Activated T-helper 2 cell treated with anti-CD3 and anti-CD28 coated beads, Interferon-gamma antibody, Interleukin-2, Interleukin-4, amounts not matched to agents 10 μg/mL and 5 μg/mL and 100 μg/mL, durations not matched to agents 14 hours and 24 hours and 36 hours (primary cell): ENCODE measurements around the gene NLK. TPM values are rescaled to one million over a fixed set of nuclear protein-coding genes. Genes with fewer than 3 reads are reported as not detected.

Experiments used
- DNase-seq: peaks from one replicate; pipeline ENCODE4 v3.0.0; 2021; ENCODE audit warnings: low spot score
- H3K27ac Mint-ChIP-seq: one replicate; pipeline ENCODE4 v1.8.0; 2021; ENCODE audit warnings: mixed read lengths
- H3K27me3 Mint-ChIP-seq: one replicate; pipeline ENCODE4 v1.8.0; 2021; ENCODE audit warnings: low read depth, mixed read lengths
- H3K36me3 Mint-ChIP-seq: one replicate; pipeline ENCODE4 v1.8.0; 2021; ENCODE audit warnings: low read depth, mixed read lengths
- H3K4me1 Mint-ChIP-seq: one replicate; pipeline ENCODE4 v1.8.0; 2021; ENCODE audit warnings: low read depth, mixed read lengths
- H3K4me3 Mint-ChIP-seq: one replicate; pipeline ENCODE4 v1.8.0; 2021; ENCODE audit warnings: low read depth, mild to moderate bottlenecking, moderate library complexity, mixed read lengths
- H3K9me3 Mint-ChIP-seq: one replicate; pipeline ENCODE4 v1.8.0; 2021; ENCODE audit warnings: mixed read lengths
- intact Hi-C: fragments of 100-400 bp; cut with micrococcal nuclease; formaldehyde crosslinking; loops from one replicate; pipeline ENCODE4 v1.15.1; 2023
- total RNA-seq: library from RNA; stranded (reverse); gene quantifications from 2 replicates; pipeline ENCODE4 v1.2.3, GENCODE V29; 2022

Gene NLK
- total RNA-seq, 1 donor from 2014 or later, result 11.3 TPM

DNA sequence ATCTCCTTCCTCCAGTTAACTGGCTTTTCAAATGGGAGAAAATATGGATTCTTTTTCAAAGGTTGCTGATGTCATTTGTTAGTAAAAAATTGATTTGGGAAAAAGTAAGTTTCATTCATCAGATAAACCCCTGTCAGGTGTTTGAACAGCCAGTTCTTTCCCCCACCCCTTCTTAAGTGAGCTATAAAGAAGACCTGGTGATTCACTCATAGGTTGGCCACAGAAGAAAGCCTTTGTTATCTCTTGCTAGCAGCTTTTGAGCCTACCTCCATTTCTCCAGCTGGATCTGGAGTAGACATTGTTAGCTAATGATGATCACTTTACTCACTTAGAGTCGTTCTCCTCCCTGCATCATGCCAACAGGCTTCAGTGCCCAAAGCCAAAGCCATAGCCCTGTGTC is 63.0 kb downstream of the NLK start:
- Mint-ChIP-seq H3K4me3 (no peak overlapping the region), H3K27ac (no peak overlapping the region), H3K4me1 (no peaks in the 10 kb centered on the region), H3K36me3 (no peaks in the 10 kb centered on the region), H3K27me3 (no peaks in the 10 kb centered on the region), H3K9me3 (no peaks in the 10 kb centered on the region)
- DNase-seq, result no peak
- intact Hi-C loops, result no loop called here

DNA sequence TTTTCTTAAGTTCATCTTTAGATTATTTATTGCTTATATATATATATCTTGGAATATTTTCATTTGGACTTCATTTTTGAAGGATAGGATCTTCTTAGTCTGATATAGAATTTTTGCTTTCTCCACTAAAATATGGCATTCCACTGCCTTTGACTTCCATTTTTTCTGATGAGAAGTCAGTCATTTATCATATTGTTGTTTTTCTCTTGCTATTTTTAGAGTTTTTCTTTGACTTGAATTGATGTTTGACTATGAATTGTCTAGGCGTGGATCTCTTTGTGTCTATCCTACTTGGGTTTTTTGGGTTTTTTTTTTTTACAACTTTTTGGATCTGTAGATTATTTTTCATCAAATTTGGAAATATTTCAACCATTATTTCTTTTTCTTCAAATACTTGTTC is 67.7 kb downstream of the NLK start:
- H3K4me1 Mint-ChIP-seq, result peaks cover 3% of the 10 kb centered on the region
- H3K36me3 Mint-ChIP-seq, result no peaks in the 10 kb centered on the region
- H3K4me3 Mint-ChIP-seq, result no peak overlapping the region
- no peak for DNase-seq
- no peaks in the 10 kb centered on the region for H3K27me3 Mint-ChIP-seq
- no peak overlapping the region for H3K27ac Mint-ChIP-seq
- H3K9me3 Mint-ChIP-seq, result no peaks in the 10 kb centered on the region
- intact Hi-C loops, result no loop called here

DNA sequence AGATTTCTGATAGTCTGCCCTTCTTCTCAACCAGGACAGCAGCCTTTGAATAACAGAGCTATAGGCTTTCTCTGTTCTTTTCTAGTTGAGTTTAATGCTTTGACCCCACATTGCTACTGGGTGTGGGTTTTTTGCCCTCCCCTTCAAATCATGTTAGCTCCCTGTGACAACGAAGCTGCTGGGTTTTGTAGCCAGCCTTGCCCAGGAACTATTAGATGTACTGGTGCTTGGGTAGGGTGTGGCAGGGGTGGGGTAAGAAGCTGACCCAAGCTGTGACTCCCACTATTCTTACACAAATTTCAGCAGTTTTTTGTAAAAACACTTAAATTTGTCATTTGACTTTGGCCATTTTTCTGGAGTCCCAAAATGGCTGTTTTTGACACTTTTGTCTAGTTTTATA is 69.7 kb downstream of the NLK start:
- DNase-seq, result no peak
- Mint-ChIP-seq H3K27ac (no peak overlapping the region), H3K36me3 (no peaks in the 10 kb centered on the region), H3K4me3 (no peak overlapping the region), H3K9me3 (no peaks in the 10 kb centered on the region), H3K4me1 (peaks cover 9% of the 10 kb centered on the region), H3K27me3 (no peaks in the 10 kb centered on the region)
- intact Hi-C loops, result no loop called here

DNA sequence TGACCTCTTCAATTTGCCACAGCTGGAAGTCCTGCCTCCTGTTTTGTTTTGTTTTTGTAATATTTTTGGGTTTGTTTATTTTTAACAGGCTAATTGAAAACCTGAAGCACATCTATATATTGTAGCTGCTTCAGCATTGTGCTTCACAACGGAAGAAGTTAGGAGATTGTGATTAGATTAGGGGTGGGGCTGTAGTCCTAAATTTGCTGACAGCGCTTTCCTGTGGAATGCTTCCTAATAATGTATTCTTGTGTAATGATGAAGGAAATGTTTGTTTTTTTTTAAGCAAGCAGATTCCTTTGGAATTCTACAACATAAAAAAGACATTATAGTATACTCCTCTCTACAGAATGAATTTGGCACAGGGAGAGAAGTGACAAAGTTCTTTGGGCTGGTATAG is 70.1 kb downstream of the NLK start:
- no peaks in the 10 kb centered on the region for H3K27me3 Mint-ChIP-seq
- H3K9me3 Mint-ChIP-seq, result no peaks in the 10 kb centered on the region
- no peak for DNase-seq
- H3K27ac Mint-ChIP-seq, result no peak overlapping the region
- no peaks in the 10 kb centered on the region for H3K36me3 Mint-ChIP-seq
- no peak overlapping the region for H3K4me3 Mint-ChIP-seq
- H3K4me1 Mint-ChIP-seq, result peaks cover 12% of the 10 kb centered on the region
- intact Hi-C loops, result no loop called here

DNA sequence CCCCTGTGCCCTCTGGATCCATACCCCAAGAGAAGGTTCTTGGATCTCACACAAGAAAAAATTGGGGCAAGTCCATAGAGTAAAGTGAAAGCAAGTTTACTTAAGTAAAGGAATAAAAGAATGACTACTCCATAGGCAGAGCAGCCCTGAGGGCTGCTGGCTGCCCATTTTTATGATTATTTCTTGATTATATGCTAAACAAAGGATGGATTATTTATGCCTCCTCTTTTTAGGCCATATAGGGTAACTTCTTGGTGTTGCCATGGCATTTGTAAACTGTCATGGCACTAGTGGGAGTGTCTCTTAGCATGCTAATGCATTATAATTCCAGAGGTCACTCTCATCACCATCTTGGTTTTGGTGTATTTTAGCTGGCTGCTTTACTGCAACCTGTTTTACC is 70.8 kb downstream of the NLK start:
- intact Hi-C loops, result no loop called here

DNA sequence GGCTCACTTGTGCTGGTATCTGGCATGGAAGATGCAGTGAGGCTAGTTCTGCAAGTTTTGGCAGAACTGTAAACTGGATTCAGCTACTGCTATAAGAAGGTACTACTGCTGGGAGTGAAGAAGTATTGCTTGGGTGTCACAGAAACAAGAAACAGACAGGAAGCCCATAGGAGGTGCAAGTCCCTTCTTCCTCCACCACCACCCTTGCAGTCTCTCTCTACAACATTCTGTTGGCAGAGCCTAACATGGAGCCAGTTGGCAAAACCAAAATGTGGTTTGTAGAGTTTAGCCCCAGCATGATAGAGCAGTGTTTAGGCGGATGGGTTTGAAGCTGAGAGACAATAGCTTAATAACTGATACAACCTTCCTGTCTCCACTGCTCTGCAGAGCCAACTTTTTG is 72.6 kb downstream of the NLK start:
- Mint-ChIP-seq H3K36me3 (no peaks in the 10 kb centered on the region), H3K4me1 (peaks cover 25% of the 10 kb centered on the region), H3K27me3 (no peaks in the 10 kb centered on the region), H3K27ac (no peak overlapping the region), H3K4me3 (no peak overlapping the region), H3K9me3 (no peaks in the 10 kb centered on the region)
- no peak for DNase-seq
- intact Hi-C loops, result loop anchor here (5.0 kb wide), 1 partner anchor 58 kb away; no protein-coding TSS in a partner anchor

More for the DNA sequence above, 70.8 kb downstream of the NLK start:
- no peak for DNase-seq
- peaks cover 16% of the 10 kb centered on the region for H3K4me1 Mint-ChIP-seq
- no peak overlapping the region for H3K4me3 Mint-ChIP-seq
- H3K9me3 Mint-ChIP-seq, result no peaks in the 10 kb centered on the region
- no peak overlapping the region for H3K27ac Mint-ChIP-seq
- no peaks in the 10 kb centered on the region for H3K27me3 Mint-ChIP-seq
- no peaks in the 10 kb centered on the region for H3K36me3 Mint-ChIP-seq

DNA sequence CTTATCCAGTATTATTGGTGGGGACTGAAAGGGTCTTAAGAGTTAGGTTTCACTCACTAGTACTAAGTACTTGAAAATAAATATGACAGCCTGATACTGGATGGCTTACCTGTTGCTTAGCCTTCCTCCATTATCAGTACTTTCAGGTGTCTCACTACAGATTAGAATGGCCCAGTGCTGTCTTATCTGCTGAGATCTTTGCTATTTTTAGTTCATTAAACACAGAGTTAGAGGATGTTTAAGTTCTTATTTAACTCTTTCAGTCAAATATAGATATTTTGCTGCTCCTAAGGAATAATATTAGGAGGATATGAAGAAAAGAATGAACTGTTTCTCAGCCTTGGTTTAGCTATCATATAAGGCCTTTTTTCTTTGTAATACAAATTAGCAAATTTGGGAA is 74.8 kb downstream of the NLK start:
- H3K27me3 Mint-ChIP-seq, result no peaks in the 10 kb centered on the region

DNA sequence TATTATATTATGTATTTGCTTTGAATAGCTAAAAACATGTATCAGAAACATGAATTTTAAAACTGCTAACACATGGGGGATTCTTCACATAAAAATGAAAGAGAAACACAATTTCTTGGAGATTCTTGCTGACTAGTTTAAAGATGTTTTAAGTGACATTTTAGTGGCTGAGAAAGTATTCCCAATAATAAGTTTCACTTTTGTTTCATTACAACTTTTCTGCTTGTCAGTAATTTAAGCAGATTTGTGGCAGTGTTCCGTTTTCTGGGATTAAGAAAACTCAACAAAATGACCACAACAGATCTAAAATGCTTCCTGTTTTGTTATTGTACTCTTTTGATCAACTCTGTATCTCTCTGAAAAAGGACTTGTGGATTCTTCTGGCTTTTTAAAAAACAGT is 75.9 kb downstream of the NLK start:
- Mint-ChIP-seq H3K4me1 (peaks cover 27% of the 10 kb centered on the region), H3K27ac (peak overlapping the region; percentile 12), H3K27me3 (no peaks in the 10 kb centered on the region), H3K4me3 (peak overlapping the region; percentile 2), H3K36me3 (peaks cover 8% of the 10 kb centered on the region), H3K9me3 (no peaks in the 10 kb centered on the region)
- intact Hi-C loops, result loop anchor here (5.0 kb wide), 1 partner anchor 61 kb away; no protein-coding TSS in a partner anchor
- DNase-seq, result no peak

More for the DNA sequence above, 74.8 kb downstream of the NLK start:
- intact Hi-C loops, result loop anchor here (5.0 kb wide), 1 partner anchor 60 kb away; no protein-coding TSS in a partner anchor
- Mint-ChIP-seq H3K4me3 (no peak overlapping the region), H3K4me1 (peaks cover 27% of the 10 kb centered on the region), H3K36me3 (peaks cover under 1% of the 10 kb centered on the region), H3K9me3 (no peaks in the 10 kb centered on the region), H3K27ac (no peak overlapping the region)
- no peak for DNase-seq

DNA sequence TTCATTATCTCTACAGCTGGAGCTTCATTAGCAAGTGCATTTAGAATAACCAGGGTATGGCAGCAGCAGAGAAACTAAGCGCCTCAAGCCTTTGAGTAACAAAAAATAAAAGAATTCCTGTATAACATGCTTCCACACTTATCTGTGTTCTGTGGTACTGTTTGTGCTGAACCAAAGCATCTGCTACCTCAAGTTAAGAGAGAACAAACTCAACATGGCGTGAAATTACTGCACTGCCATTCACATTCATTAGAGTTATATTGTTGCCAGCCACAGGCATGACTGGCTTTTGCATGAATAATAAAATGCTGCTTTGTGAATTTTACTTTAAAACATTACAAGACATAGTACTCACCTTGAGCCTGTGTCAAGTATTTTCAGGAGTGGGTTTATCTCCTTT is 76.6 kb downstream of the NLK start:
- no peak for DNase-seq
- no peak overlapping the region for H3K27ac Mint-ChIP-seq
- intact Hi-C loops, result loop anchor here (5.0 kb wide), 1 partner anchor 62 kb away; no protein-coding TSS in a partner anchor
- no peaks in the 10 kb centered on the region for H3K9me3 Mint-ChIP-seq
- H3K4me1 Mint-ChIP-seq, result peaks cover 27% of the 10 kb centered on the region
- no peaks in the 10 kb centered on the region for H3K27me3 Mint-ChIP-seq
- no peak overlapping the region for H3K4me3 Mint-ChIP-seq
- peaks cover 8% of the 10 kb centered on the region for H3K36me3 Mint-ChIP-seq

DNA sequence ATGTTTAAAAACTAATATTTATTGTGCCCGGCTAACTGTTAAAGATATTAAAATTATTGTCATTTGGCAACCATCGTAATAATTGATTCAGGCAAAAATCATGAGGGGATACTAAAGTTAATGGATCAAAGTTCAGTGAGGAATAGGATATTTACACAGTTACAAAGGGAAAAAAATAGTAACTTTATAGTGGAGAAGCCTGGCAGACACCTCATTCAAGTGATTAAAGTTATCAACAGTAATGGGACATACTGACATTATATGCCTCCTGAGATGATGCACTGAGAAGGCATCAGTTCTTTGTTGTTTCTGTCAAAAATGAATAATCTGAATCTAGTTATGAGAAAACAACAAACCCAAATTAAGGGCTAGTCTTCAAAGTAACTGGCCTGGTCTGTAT is 77.1 kb downstream of the NLK start:
- peaks cover 8% of the 10 kb centered on the region for H3K36me3 Mint-ChIP-seq
- H3K9me3 Mint-ChIP-seq, result no peaks in the 10 kb centered on the region
- intact Hi-C loops, result loop anchor here (5.0 kb wide), 1 partner anchor 62 kb away; no protein-coding TSS in a partner anchor
- peaks cover 27% of the 10 kb centered on the region for H3K4me1 Mint-ChIP-seq
- H3K4me3 Mint-ChIP-seq, result no peak overlapping the region
- no peaks in the 10 kb centered on the region for H3K27me3 Mint-ChIP-seq
- H3K27ac Mint-ChIP-seq, result no peak overlapping the region
- no peak for DNase-seq

DNA sequence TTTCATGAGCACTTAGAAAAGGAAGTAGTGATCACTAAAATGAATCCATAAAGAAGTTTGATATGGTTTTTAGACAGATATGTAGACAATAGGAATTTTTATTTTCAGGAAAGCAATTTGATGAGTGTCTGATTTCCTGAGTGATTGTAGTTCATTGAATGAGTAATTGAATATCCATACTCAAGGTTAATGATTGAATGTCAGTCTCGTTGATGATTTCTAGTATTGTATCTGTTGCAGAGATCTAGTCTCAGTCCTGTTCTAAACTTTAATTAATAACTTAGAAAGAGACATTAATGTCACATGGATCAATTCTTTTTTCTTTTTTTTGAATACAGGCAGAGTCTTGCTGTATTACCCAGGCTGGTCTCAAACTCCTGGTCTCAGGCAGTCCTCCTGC is 78.3 kb downstream of the NLK start:
- DNase-seq, result no peak
- Mint-ChIP-seq H3K27me3 (no peaks in the 10 kb centered on the region), H3K36me3 (peaks cover 8% of the 10 kb centered on the region), H3K27ac (no peak overlapping the region), H3K9me3 (no peaks in the 10 kb centered on the region), H3K4me1 (peaks cover 24% of the 10 kb centered on the region), H3K4me3 (no peak overlapping the region)
- intact Hi-C loops, result no loop called here

DNA sequence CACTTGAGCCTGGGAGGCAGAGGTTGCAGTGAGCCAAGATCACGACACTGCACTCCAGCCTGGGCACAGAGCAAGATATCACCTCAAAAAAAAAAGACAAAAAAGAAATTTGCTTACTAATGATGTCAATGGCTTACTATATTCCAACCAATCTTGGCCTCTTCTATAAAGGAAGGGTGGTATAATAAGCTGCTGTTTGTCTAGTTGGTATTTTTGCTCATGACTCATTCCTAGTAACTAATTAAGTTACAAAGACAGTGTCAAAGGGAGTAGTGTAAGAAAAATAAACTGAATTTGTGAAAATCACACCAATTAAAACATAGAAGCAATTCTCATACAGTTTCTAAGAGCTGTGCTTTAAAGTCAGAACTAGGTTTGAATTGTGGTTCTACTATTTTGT is 82.5 kb downstream of the NLK start:
- peaks cover 2% of the 10 kb centered on the region for H3K4me1 Mint-ChIP-seq
- intact Hi-C loops, result no loop called here

DNA sequence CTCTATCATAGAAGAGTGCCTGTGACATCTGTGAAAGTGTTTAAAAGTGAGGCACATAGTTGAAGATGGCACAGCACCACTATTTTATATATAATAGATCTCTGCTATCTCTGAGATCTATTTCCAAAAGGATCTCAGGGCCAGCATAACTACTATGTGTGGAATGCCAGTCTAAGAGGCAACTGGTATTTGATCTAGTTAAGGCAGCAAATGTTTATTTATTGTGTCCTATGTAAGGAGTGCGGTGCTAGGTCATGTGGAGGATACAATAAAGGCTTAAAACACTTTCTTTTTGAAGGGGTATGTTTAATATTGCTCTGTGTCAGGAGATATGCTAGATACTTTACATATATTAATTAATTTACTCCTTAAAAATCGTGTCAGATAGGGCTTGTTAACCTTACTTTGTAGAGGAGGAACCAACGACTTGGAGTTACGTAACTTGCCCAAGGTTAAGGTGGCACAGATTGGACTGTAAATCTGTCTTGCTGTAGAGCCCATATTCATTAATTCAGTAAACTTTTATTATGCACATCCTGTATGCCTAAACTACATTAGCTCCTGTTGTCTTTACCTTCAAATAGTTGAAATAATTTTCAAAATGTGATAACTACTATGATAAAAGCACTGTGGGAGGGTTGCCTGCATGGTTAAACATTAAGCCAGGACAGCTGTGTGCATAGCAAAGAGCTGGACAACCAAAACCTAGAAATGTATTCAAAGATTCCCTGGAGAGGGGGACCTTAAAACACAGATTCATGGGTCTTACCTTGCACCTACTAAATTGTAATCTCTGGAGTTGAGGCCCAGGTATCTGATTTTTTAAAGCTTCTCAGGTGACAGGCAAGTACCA is 83.3 kb downstream of the NLK start:
- no peak for DNase-seq
- Mint-ChIP-seq H3K27ac (no peak overlapping the region), H3K36me3 (peaks cover 8% of the 10 kb centered on the region), H3K27me3 (no peaks in the 10 kb centered on the region), H3K4me1 (peaks cover 2% of the 10 kb centered on the region), H3K9me3 (no peaks in the 10 kb centered on the region), H3K4me3 (no peak overlapping the region)
- intact Hi-C loops, result no loop called here

More for the DNA sequence above, 82.5 kb downstream of the NLK start:
- Mint-ChIP-seq H3K27ac (no peak overlapping the region), H3K27me3 (no peaks in the 10 kb centered on the region), H3K9me3 (no peaks in the 10 kb centered on the region), H3K36me3 (peaks cover 8% of the 10 kb centered on the region), H3K4me3 (no peak overlapping the region)
- no peak for DNase-seq
